ENCODE results near the gene GNPTG.
A peak's percentile ranks its signal among the peaks of the same experiment; 100 is the strongest.

The GNPTG gene

DNA sequence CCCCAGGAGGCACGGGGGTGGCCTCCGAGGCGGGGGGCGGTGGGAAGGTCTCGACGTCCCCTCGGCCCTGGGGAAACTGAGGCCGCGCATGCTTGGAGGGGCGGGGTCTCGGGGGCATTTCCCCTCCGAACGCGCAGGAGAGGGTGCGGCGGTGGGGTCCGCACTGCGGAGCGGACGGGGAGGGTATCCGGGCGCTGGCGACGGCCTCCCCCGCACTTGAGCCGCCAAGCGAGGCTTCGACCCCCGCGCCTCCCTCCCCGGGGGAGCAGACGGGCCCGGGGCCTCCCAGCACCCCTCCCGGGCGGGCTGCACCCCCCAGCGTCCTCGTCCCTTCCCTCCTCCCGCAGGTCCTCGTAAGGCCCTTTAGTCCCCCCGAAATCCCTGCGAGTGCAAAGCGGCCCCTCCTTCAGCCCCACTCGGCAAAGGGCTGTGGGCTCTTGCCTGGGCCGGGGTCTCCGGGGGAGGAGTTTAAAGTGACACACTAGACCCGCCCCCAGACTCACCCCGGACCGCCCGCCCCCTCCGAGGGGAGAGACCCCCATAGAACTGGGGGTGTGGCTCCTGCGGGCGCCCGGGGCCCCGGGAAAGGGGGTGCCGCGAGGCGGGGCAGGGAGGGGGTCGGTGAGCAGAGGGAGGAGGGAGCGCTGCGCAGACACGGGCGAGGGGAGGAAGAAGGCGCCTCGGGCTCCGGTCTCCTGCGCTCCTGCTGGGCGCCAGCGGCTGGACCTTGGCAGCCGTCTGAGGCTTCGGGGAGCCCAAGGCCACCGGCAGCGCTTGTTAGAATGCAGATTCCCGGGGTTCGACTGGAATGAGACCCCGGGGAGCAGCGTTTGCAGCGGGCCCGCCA lies 17.7 kb upstream of the GNPTG start:
- Histone ChIP-seq H3K27ac (ENCODE audit: low read depth, low read length) (no peak overlapping the region), H3K27me3 (ENCODE audit: control insufficient read depth in 1 of 2, insufficient read depth in 2 of 2, low read length in 2 of 2) (peaks cover 45 to 47% of the 10 kb centered on the region in 2 donors), H3K4me3 (ENCODE audit: low read depth in 1 of 2, low read length in 2 of 2) (peak overlapping the region in 1 of 2 donors; percentile 28), H3K4me1 (ENCODE audit: control insufficient read depth in 1 of 2, insufficient read depth in 2 of 2, low read length in 2 of 2) (peaks cover 10 to 17% of the 10 kb centered on the region in 2 donors), H3K9ac (ENCODE audit: low read depth in 1 of 2, low read length in 2 of 2) (no peak overlapping the region), H3K9me3 (ENCODE audit: control insufficient read depth in 1 of 2, low read length in 2 of 2) (peaks cover 2 to 4% of the 10 kb centered on the region in 2 donors), H3K36me3 (ENCODE audit: control insufficient read depth in 1 of 2, insufficient read depth in 2 of 2, low read length in 2 of 2) (no peaks in the 10 kb centered on the region)

- peaks cover 0 to under 1% of the 10 kb centered on the region in 2 donors for H3K36me3 ChIP-seq (ENCODE audit: control insufficient read depth in 1 of 2, insufficient read depth in 2 of 2, low read length in 2 of 2)
- no peak overlapping the region for H3K4me3 ChIP-seq (ENCODE audit: low read depth in 1 of 2, low read length in 2 of 2)
- no peak overlapping the region for H3K27ac ChIP-seq (ENCODE audit: low read depth, low read length)
- no peak overlapping the region for H3K9ac ChIP-seq (ENCODE audit: low read depth in 1 of 2, low read length in 2 of 2)
- H3K4me1 ChIP-seq (ENCODE audit: control insufficient read depth in 1 of 2, insufficient read depth in 2 of 2, low read length in 2 of 2), result peaks cover 10 to 17% of the 10 kb centered on the region in 2 donors
- H3K9me3 ChIP-seq (ENCODE audit: control insufficient read depth in 1 of 2, low read length in 2 of 2), result peaks cover 2 to 4% of the 10 kb centered on the region in 2 donors
- peaks cover 45 to 47% of the 10 kb centered on the region in 2 donors for H3K27me3 ChIP-seq (ENCODE audit: control insufficient read depth in 1 of 2, insufficient read depth in 2 of 2, low read length in 2 of 2)
These were observed 17.0 kb upstream of the GNPTG start for GRCh38 chr16:1334739-1335138.

- peaks cover 2% of the 10 kb centered on the region in 2 donors for H3K9me3 ChIP-seq (ENCODE audit: control insufficient read depth in 1 of 2, low read length in 2 of 2)
- peaks cover 0 to 4% of the 10 kb centered on the region in 2 donors for H3K36me3 ChIP-seq (ENCODE audit: control insufficient read depth in 1 of 2, insufficient read depth in 2 of 2, low read length in 2 of 2)
- H3K27me3 ChIP-seq (ENCODE audit: control insufficient read depth in 1 of 2, insufficient read depth in 2 of 2, low read length in 2 of 2), result peaks cover 45 to 47% of the 10 kb centered on the region in 2 donors
- no peak overlapping the region for H3K27ac ChIP-seq (ENCODE audit: low read depth, low read length)
- H3K4me3 ChIP-seq (ENCODE audit: low read depth in 1 of 2, low read length in 2 of 2), result no peak overlapping the region
- H3K4me1 ChIP-seq (ENCODE audit: control insufficient read depth in 1 of 2, insufficient read depth in 2 of 2, low read length in 2 of 2), result peaks cover 10 to 17% of the 10 kb centered on the region in 2 donors
- H3K9ac ChIP-seq (ENCODE audit: low read depth in 1 of 2, low read length in 2 of 2), result no peak overlapping the region
These were observed 16.3 kb upstream of the GNPTG start for GRCh38 chr16:1335211-1335971.

- Histone ChIP-seq H3K4me3 (ENCODE audit: low read depth in 1 of 2, low read length in 2 of 2) (no peak overlapping the region), H3K36me3 (ENCODE audit: control insufficient read depth in 1 of 2, insufficient read depth in 2 of 2, low read length in 2 of 2) (peaks cover 0 to 4% of the 10 kb centered on the region in 2 donors), H3K27ac (ENCODE audit: low read depth, low read length) (no peak overlapping the region), H3K27me3 (ENCODE audit: control insufficient read depth in 1 of 2, insufficient read depth in 2 of 2, low read length in 2 of 2) (peaks cover 45 to 47% of the 10 kb centered on the region in 2 donors), H3K4me1 (ENCODE audit: control insufficient read depth in 1 of 2, insufficient read depth in 2 of 2, low read length in 2 of 2) (peaks cover 10 to 16% of the 10 kb centered on the region in 2 donors), H3K9me3 (ENCODE audit: control insufficient read depth in 1 of 2, low read length in 2 of 2) (no peaks in the 10 kb centered on the region), H3K9ac (ENCODE audit: low read depth in 1 of 2, low read length in 2 of 2) (no peak overlapping the region)
These were observed 15.7 kb upstream of the GNPTG start for GRCh38 chr16:1335996-1336395.

- H3K36me3 ChIP-seq (ENCODE audit: control insufficient read depth in 1 of 2, insufficient read depth in 2 of 2, low read length in 2 of 2), result peaks cover 0 to 4% of the 10 kb centered on the region in 2 donors
- H3K4me3 ChIP-seq (ENCODE audit: low read depth in 1 of 2, low read length in 2 of 2), result no peak overlapping the region
- no peak overlapping the region for H3K27ac ChIP-seq (ENCODE audit: low read depth, low read length)
- H3K9ac ChIP-seq (ENCODE audit: low read depth in 1 of 2, low read length in 2 of 2), result no peak overlapping the region
- H3K27me3 ChIP-seq (ENCODE audit: control insufficient read depth in 1 of 2, insufficient read depth in 2 of 2, low read length in 2 of 2), result peaks cover 43 to 45% of the 10 kb centered on the region in 2 donors
- H3K9me3 ChIP-seq (ENCODE audit: control insufficient read depth in 1 of 2, low read length in 2 of 2), result no peaks in the 10 kb centered on the region
- H3K4me1 ChIP-seq (ENCODE audit: control insufficient read depth in 1 of 2, insufficient read depth in 2 of 2, low read length in 2 of 2), result peaks cover 6 to 10% of the 10 kb centered on the region in 2 donors
These were observed 15.1 kb upstream of the GNPTG start for GRCh38 chr16:1336619-1337018.

GRCh38 chr16:1337486-1337885 lies 14.2 kb upstream of the GNPTG start:
- peaks cover 6 to 8% of the 10 kb centered on the region in 2 donors for H3K4me1 ChIP-seq (ENCODE audit: control insufficient read depth in 1 of 2, insufficient read depth in 2 of 2, low read length in 2 of 2)
- peaks cover 35 to 36% of the 10 kb centered on the region in 2 donors for H3K27me3 ChIP-seq (ENCODE audit: control insufficient read depth in 1 of 2, insufficient read depth in 2 of 2, low read length in 2 of 2)

DNA sequence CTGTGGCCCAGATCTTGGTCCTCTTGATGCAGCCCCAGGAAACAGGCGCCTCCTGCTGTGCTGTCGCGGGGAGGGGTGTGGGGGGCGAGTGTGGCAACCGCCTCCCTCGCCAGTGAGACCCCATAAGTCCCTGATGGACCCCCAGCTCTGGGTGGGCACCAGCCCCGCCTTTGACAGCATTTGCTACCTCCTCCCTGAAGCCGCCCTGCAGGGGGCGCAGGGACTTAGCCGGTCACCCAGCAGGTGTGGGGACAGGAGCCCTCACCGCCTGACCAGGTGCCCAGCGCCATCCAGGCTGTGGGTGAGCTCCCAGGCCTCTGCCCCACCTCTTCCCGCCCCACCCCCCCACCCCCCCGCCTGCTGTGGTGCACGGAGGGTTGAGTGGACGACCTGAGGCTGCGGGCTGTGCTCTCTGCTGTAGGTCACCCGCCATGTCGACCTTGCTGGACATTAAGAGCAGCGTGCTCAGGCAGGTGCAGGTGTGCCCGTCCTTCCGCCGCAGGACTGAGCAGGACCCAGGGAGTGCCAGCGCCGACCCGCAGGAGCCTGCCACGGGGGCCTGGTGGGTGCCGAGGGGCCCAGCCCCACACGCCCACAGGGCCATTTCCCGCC lies 13.5 kb upstream of the GNPTG start:
- H3K9me3 ChIP-seq (ENCODE audit: control insufficient read depth in 1 of 2, low read length in 2 of 2), result no peaks in the 10 kb centered on the region
- no peak overlapping the region for H3K4me3 ChIP-seq (ENCODE audit: low read depth in 1 of 2, low read length in 2 of 2)
- peaks cover 9 to 11% of the 10 kb centered on the region in 2 donors for H3K4me1 ChIP-seq (ENCODE audit: control insufficient read depth in 1 of 2, insufficient read depth in 2 of 2, low read length in 2 of 2)
- no peak overlapping the region for H3K27ac ChIP-seq (ENCODE audit: low read depth, low read length)
- no peak overlapping the region for H3K9ac ChIP-seq (ENCODE audit: low read depth in 1 of 2, low read length in 2 of 2)
- H3K36me3 ChIP-seq (ENCODE audit: control insufficient read depth in 1 of 2, insufficient read depth in 2 of 2, low read length in 2 of 2), result peaks cover 0 to 4% of the 10 kb centered on the region in 2 donors
- H3K27me3 ChIP-seq (ENCODE audit: control insufficient read depth in 1 of 2, insufficient read depth in 2 of 2, low read length in 2 of 2), result peaks cover 29 to 31% of the 10 kb centered on the region in 2 donors

More at GRCh38 chr16:1337486-1337885, 14.2 kb upstream of the GNPTG start:
- Histone ChIP-seq H3K27ac (ENCODE audit: low read depth, low read length) (no peak overlapping the region), H3K4me3 (ENCODE audit: low read depth in 1 of 2, low read length in 2 of 2) (no peak overlapping the region), H3K9ac (ENCODE audit: low read depth in 1 of 2, low read length in 2 of 2) (no peak overlapping the region), H3K36me3 (ENCODE audit: control insufficient read depth in 1 of 2, insufficient read depth in 2 of 2, low read length in 2 of 2) (peaks cover 0 to 4% of the 10 kb centered on the region in 2 donors), H3K9me3 (ENCODE audit: control insufficient read depth in 1 of 2, low read length in 2 of 2) (no peaks in the 10 kb centered on the region)

DNA sequence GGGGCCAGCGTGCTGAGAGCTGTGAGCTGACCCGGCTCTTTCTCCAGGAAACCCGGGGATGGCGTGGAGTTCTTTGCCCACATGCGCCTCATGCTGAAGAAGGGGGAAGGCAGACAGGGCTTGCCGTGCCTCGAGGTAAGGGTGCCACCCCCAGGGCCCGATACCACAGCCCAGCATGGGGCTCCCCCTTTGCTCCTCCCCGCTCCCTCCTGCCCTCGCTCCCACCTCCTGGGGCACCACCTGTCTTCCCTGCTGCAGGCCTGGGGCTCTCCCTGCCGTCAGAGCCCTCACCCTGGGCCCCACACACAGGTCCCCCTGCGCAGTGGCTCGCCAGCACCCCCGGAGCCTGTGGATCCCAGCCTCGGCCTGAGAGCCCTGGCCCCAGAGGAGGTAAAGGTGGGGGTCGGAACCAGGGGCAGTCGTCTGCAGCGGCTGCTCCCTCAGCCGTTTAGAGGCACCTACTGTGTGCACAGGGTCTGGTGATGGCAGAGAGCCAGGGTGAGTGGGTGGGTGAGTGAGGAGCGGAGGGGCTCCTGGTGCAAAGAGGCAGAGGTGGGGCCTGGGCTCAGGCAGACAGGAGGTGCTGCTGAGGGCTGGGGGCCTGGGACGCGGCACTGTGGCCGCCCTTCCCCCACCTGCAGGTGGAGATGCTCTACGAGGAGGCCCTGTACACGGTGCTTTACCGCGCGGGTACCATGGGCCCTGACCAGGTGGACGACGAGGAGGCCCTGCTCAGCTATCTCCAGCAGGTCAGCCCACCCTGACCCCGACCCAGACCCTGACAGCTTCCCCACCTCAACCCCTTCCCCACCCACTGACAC lies 12.7 kb upstream of the GNPTG start:
- Histone ChIP-seq H3K27me3 (ENCODE audit: control insufficient read depth in 1 of 2, insufficient read depth in 2 of 2, low read length in 2 of 2) (peaks cover 26 to 29% of the 10 kb centered on the region in 2 donors), H3K36me3 (ENCODE audit: control insufficient read depth in 1 of 2, insufficient read depth in 2 of 2, low read length in 2 of 2) (peaks cover 0 to 4% of the 10 kb centered on the region in 2 donors), H3K27ac (ENCODE audit: low read depth, low read length) (no peak overlapping the region), H3K4me3 (ENCODE audit: low read depth in 1 of 2, low read length in 2 of 2) (no peak overlapping the region), H3K4me1 (ENCODE audit: control insufficient read depth in 1 of 2, insufficient read depth in 2 of 2, low read length in 2 of 2) (peaks cover 15 to 19% of the 10 kb centered on the region in 2 donors), H3K9ac (ENCODE audit: low read depth in 1 of 2, low read length in 2 of 2) (no peak overlapping the region), H3K9me3 (ENCODE audit: control insufficient read depth in 1 of 2, low read length in 2 of 2) (no peaks in the 10 kb centered on the region)

- H3K36me3 ChIP-seq (ENCODE audit: control insufficient read depth in 1 of 2, insufficient read depth in 2 of 2, low read length in 2 of 2), result peaks cover 0 to 4% of the 10 kb centered on the region in 2 donors
- H3K27ac ChIP-seq (ENCODE audit: low read depth, low read length), result no peak overlapping the region
- no peak overlapping the region for H3K4me3 ChIP-seq (ENCODE audit: low read depth in 1 of 2, low read length in 2 of 2)
- peaks cover 15 to 23% of the 10 kb centered on the region in 2 donors for H3K4me1 ChIP-seq (ENCODE audit: control insufficient read depth in 1 of 2, insufficient read depth in 2 of 2, low read length in 2 of 2)
- H3K9ac ChIP-seq (ENCODE audit: low read depth in 1 of 2, low read length in 2 of 2), result no peak overlapping the region
- H3K9me3 ChIP-seq (ENCODE audit: control insufficient read depth in 1 of 2, low read length in 2 of 2), result no peaks in the 10 kb centered on the region
- peaks cover 10 to 11% of the 10 kb centered on the region in 2 donors for H3K27me3 ChIP-seq (ENCODE audit: control insufficient read depth in 1 of 2, insufficient read depth in 2 of 2, low read length in 2 of 2)
These were observed 10.8 kb upstream of the GNPTG start for GRCh38 chr16:1340730-1341494.

Measured in duodenal mucosa (tissue), 2 donors.